MCF 10A (cell line): ENCODE data around the gene EXOC3L2. TPM values are rescaled to one million over a fixed set of nuclear protein-coding genes. Genes with fewer than 3 reads are reported as not detected.

Experiments
- BruUV-seq: library from RNA; stranded (reverse); fragments of 400-500 nt; replicated peaks from 2 replicates; lab custom pipeline; 2021; lab: Mats Ljungman, UMichigan
- CTCF ChIA-PET: fragments of 300-600 bp; sonication (Branson Sonifier 250); formaldehyde crosslinking; extraction: SDS; loops from one replicate; lab custom pipeline; 2021; ENCODE audit warnings: antibody characterized with exemption, inconsistent platforms; lab: Yijun Ruan, JAX
- POLR2A ChIA-PET: fragments of 300-600, 350-650 bp; sonication (Branson Sonifier 250); formaldehyde crosslinking; extraction: SDS; loops from one replicate; lab custom pipeline; 2020; ENCODE audit warnings: antibody characterized with exemption, inconsistent platforms; lab: Yijun Ruan, JAX
- DNase-seq: peaks from one replicate; pipeline ENCODE4 v3.0.0-alpha.2; 2018; ENCODE audit not compliant: unreplicated experiment
- H3K27ac Mint-ChIP-seq: one replicate; pipeline ENCODE4 v1.8.0; 2022; ENCODE audit warnings: mild to moderate bottlenecking, low read depth, mixed read lengths; ENCODE audit not compliant: unreplicated experiment
- H3K27me3 Mint-ChIP-seq: one replicate; pipeline ENCODE4 v1.8.0; 2022; ENCODE audit warnings: mixed read lengths; ENCODE audit not compliant: insufficient read depth, unreplicated experiment
- H3K36me3 Mint-ChIP-seq: one replicate; pipeline ENCODE4 v1.8.0; 2022; ENCODE audit warnings: mild to moderate bottlenecking, moderate library complexity, mixed read lengths; ENCODE audit not compliant: insufficient read depth, unreplicated experiment
- H3K4me1 Mint-ChIP-seq: one replicate; pipeline ENCODE4 v1.8.0; 2022; ENCODE audit warnings: mixed read lengths; ENCODE audit not compliant: insufficient read depth, unreplicated experiment
- H3K4me3 Mint-ChIP-seq: one replicate; pipeline ENCODE4 v1.8.0; 2022; ENCODE audit warnings: mild to moderate bottlenecking, moderate library complexity, mixed read lengths; ENCODE audit not compliant: unreplicated experiment
- H3K9me3 Mint-ChIP-seq: one replicate; pipeline ENCODE4 v1.8.0; 2022; ENCODE audit warnings: mixed read lengths; ENCODE audit not compliant: unreplicated experiment
- intact Hi-C: fragments of 100-400 bp; cut with micrococcal nuclease; formaldehyde crosslinking; loops from 2 replicates; pipeline ENCODE4 v1.14.1; 2022
- total RNA-seq: library from RNA; stranded (reverse); gene quantifications from 2 replicates; pipeline ENCODE4 v1.2.3, GENCODE V29; 2022
- TF ChIP-seq, protein P1 (sequence below): fragments of 200-600 bp; IDR thresholded peaks from one replicate; pipeline ENCODE4 v1.8.0; 2022; ENCODE audit warnings: antibody characterized with exemption, mild to moderate bottlenecking; ENCODE audit not compliant: unreplicated experiment

EXOC3L2 gene
- total RNA-seq, 1 experiment from 2014 or later: not detected

- POLR2A ChIA-PET: interaction anchor here (0.5 to 4.2 kb wide), 8 partner anchors 8 to 276 kb away, joined by 3 to 47 read pairs (median 4); partner anchors contain the start of genes BLOC1S3, ERCC1, PPP1R37 and TRAPPC6A
- Mint-ChIP-seq H3K27ac (no peak overlapping the region), H3K4me3 (no peak overlapping the region), H3K4me1 (peaks cover 27% of the 10 kb centered on the region), H3K9me3 (no peaks in the 10 kb centered on the region), H3K27me3 (no peaks in the 10 kb centered on the region), H3K36me3 (no peaks in the 10 kb centered on the region)
- TF ChIP-seq, protein P1, sequence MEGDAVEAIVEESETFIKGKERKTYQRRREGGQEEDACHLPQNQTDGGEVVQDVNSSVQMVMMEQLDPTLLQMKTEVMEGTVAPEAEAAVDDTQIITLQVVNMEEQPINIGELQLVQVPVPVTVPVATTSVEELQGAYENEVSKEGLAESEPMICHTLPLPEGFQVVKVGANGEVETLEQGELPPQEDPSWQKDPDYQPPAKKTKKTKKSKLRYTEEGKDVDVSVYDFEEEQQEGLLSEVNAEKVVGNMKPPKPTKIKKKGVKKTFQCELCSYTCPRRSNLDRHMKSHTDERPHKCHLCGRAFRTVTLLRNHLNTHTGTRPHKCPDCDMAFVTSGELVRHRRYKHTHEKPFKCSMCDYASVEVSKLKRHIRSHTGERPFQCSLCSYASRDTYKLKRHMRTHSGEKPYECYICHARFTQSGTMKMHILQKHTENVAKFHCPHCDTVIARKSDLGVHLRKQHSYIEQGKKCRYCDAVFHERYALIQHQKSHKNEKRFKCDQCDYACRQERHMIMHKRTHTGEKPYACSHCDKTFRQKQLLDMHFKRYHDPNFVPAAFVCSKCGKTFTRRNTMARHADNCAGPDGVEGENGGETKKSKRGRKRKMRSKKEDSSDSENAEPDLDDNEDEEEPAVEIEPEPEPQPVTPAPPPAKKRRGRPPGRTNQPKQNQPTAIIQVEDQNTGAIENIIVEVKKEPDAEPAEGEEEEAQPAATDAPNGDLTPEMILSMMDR: no peak
- CTCF ChIA-PET: interaction anchor here (0.5 to 1.2 kb wide), 8 partner anchors 9 to 594 kb away, joined by 3 to 8 read pairs (median 3); no protein-coding TSS in a partner anchor
- no TSS peak for BruUV-seq
- intact Hi-C loops: loop anchor here (5.0 kb wide), 1 partner anchor 83 kb away; the partner anchor contains the start of gene EXOC3L2
- DNase-seq: peak; percentile 95
Measured at GRCh38 chr19:45164577-45165335, 80.5 kb downstream of the EXOC3L2 start.

GRCh38 chr19:45163751-45164460, 81.3 kb downstream of the EXOC3L2 start:
- Mint-ChIP-seq H3K27ac (peak overlapping the region; percentile 51), H3K4me1 (peaks cover 27% of the 10 kb centered on the region), H3K9me3 (no peaks in the 10 kb centered on the region), H3K4me3 (peak overlapping the region; percentile 16), H3K36me3 (no peaks in the 10 kb centered on the region), H3K27me3 (no peaks in the 10 kb centered on the region)
- CTCF ChIA-PET: interaction anchor here (0.6 to 1.4 kb wide), 7 partner anchors 10 to 241 kb away, joined by 3 to 8 read pairs (median 4); no protein-coding TSS in a partner anchor
- intact Hi-C loops: loop anchor here (5.0 kb wide), 1 partner anchor 83 kb away; the partner anchor contains the start of gene EXOC3L2
- TF ChIP-seq, protein P1: no peak
- no peak for DNase-seq
- no TSS peak for BruUV-seq
- POLR2A ChIA-PET: interaction anchor here (0.9 to 4.2 kb wide), 6 partner anchors 12 to 260 kb away, joined by 3 to 47 read pairs (median 4); partner anchors contain the start of genes BLOC1S3, ERCC1, PPP1R37 and TRAPPC6A

- no peak overlapping the region for H3K4me3 Mint-ChIP-seq
- H3K27ac Mint-ChIP-seq: no peak overlapping the region
- intact Hi-C loops: loop anchor here (5.0 kb wide), 1 partner anchor 84 kb away; the partner anchor contains the start of gene EXOC3L2
- peaks cover 27% of the 10 kb centered on the region for H3K4me1 Mint-ChIP-seq
- no peaks in the 10 kb centered on the region for H3K27me3 Mint-ChIP-seq
- ChIA-PET POLR2A (interaction anchor here (0.8 to 4.2 kb wide), 2 partner anchors 13 to 15 kb away, joined by 3 to 47 read pairs; partner anchors contain the start of genes BLOC1S3 and TRAPPC6A), CTCF (interaction anchor here (0.5 to 1.4 kb wide), 3 partner anchors 15 to 527 kb away, joined by 3 to 5 read pairs (median 3); partner anchors contain the start of gene TRAPPC6A)
- TF ChIP-seq, protein P1: no peak
- no peaks in the 10 kb centered on the region for H3K9me3 Mint-ChIP-seq
- BruUV-seq: no TSS peak
- DNase-seq: peak; percentile 37
- no peaks in the 10 kb centered on the region for H3K36me3 Mint-ChIP-seq
Measured at GRCh38 chr19:45163156-45163555, 82.1 kb downstream of the EXOC3L2 start.
